Neural cell (in vitro differentiated cells): ENCODE results near the gene NT5DC3. TPM values are rescaled to one million over a fixed set of nuclear protein-coding genes. Genes with fewer than 3 reads are reported as not detected.
A peak's percentile ranks its signal among the peaks of the same experiment; 100 is the strongest.

Experiments
- H2AFZ ChIP-seq: fragments of 200-600, 300-800 bp; sonication (generic), shearing (Covaris generic); 2 replicates; pipeline ENCODE4 v1.6.0; 2014; ENCODE audit warnings: low read depth, mild to moderate bottlenecking, antibody characterized with exemption, low read length, moderate library complexity
- H3F3A ChIP-seq: fragments of 200-600 bp; shearing (Covaris generic); 2 replicates; pipeline ENCODE4 v1.6.1; 2016; ENCODE audit warnings: mild to moderate bottlenecking, moderate library complexity, mixed read lengths, antibody characterized with exemption, low read length; ENCODE audit not compliant: insufficient read depth, poor library complexity, severe bottlenecking
- H3K27ac ChIP-seq: fragments of 200-600, 300-800 bp; sonication (generic), shearing (Covaris generic); 2 replicates; pipeline ENCODE4 v1.5.1; 2014; ENCODE audit warnings: mild to moderate bottlenecking, low read length, moderate library complexity
- H3K27me3 ChIP-seq: fragments of 300-800, 200-600 bp; sonication (generic), shearing (Covaris generic); 2 replicates; pipeline ENCODE4 v1.6.0; 2014; ENCODE audit warnings: mild to moderate bottlenecking, low read depth, low read length, moderate library complexity; ENCODE audit not compliant: insufficient read depth
- H3K36me3 ChIP-seq: fragments of 300-800, 200-600 bp; sonication (generic), shearing (Covaris generic); 2 replicates; pipeline ENCODE4 v1.5.1; 2014; ENCODE audit warnings: mild to moderate bottlenecking, antibody characterized with exemption, low read length, moderate library complexity; ENCODE audit not compliant: insufficient read depth
- H3K4me2 ChIP-seq: fragments of 300-800, 200-600 bp; sonication (generic), shearing (Covaris generic); 2 replicates; pipeline ENCODE4 v1.6.0; 2014; ENCODE audit warnings: mild to moderate bottlenecking, low read length
- H3K4me3 ChIP-seq: fragments of 300-800, 200-600 bp; sonication (generic), shearing (Covaris generic); 2 replicates; pipeline ENCODE4 v1.5.1; 2014; ENCODE audit warnings: mild to moderate bottlenecking, low read length, moderate library complexity
- H3K79me2 ChIP-seq: fragments of 200-600 bp; shearing (Covaris generic); replicated peaks from 2 replicates; pipeline ENCODE4 v1.6.0; 2014; ENCODE audit warnings: mild to moderate bottlenecking, low read length, moderate library complexity; ENCODE audit not compliant: insufficient read depth
- H3K9ac ChIP-seq: fragments of 300-800, 200-600 bp; sonication (generic), shearing (Covaris generic); 2 replicates; pipeline ENCODE4 v1.6.1; 2016; ENCODE audit warnings: mild to moderate bottlenecking, low read length, mixed read lengths
- H3K9me2 ChIP-seq: fragments of 200-600 bp; shearing (Covaris generic); 2 replicates; pipeline ENCODE4 v1.6.1; 2016; ENCODE audit warnings: mild to moderate bottlenecking, low read length, mixed read lengths; ENCODE audit not compliant: insufficient read depth
- H3K9me3 ChIP-seq: fragments of 200-600, 300-800 bp; sonication (generic), shearing (Covaris generic); 2 replicates; pipeline ENCODE4 v1.6.1; 2016; ENCODE audit warnings: mild to moderate bottlenecking, mixed run types, low read length, moderate library complexity, mixed read lengths
- H4K20me1 ChIP-seq: fragments of 200-600 bp; shearing (Covaris generic); 2 replicates; pipeline ENCODE4 v1.6.1; 2016; ENCODE audit warnings: mild to moderate bottlenecking, mixed run types; ENCODE audit not compliant: insufficient read depth
- CTCF ChIP-seq: fragments of 450-650 bp; IDR thresholded peaks from 2 replicates; pipeline ENCODE4 v1.5.1; 2014; ENCODE audit warnings: antibody characterized with exemption, mild to moderate bottlenecking, moderate library complexity; ENCODE audit not compliant: poor library complexity, severe bottlenecking
- EP300 ChIP-seq: fragments of 450-650 bp; conservative IDR thresholded peaks from 2 replicates; pipeline ENCODE4 v1.6.1; 2014; ENCODE audit warnings: antibody characterized with exemption, mild to moderate bottlenecking, moderate library complexity; ENCODE audit not compliant: poor library complexity, severe bottlenecking
- EZH2 ChIP-seq: fragments of 200-600, 300-800 bp; shearing (Covaris generic), sonication (generic); IDR thresholded peaks from 2 replicates; pipeline ENCODE4 v1.6.1; 2014; ENCODE audit warnings: antibody characterized with exemption, low read length, borderline replicate concordance, mild to moderate bottlenecking; ENCODE audit not compliant: insufficient read depth, poor library complexity, severe bottlenecking
- MXI1 ChIP-seq: fragments of 450-650 bp; conservative IDR thresholded peaks from 2 replicates; pipeline ENCODE4 v1.6.1; 2014; ENCODE audit warnings: antibody characterized with exemption, mild to moderate bottlenecking; ENCODE audit not compliant: poor library complexity, severe bottlenecking
- POLR2AphosphoS5 ChIP-seq: IDR thresholded peaks from 2 replicates; pipeline ENCODE4 v1.6.1; 2012
- RAD21 ChIP-seq: fragments of 450-650 bp; conservative IDR thresholded peaks from 2 replicates; pipeline ENCODE4 v1.6.1; 2014; ENCODE audit warnings: antibody characterized with exemption, mild to moderate bottlenecking, moderate library complexity
- REST ChIP-seq: IDR thresholded peaks from 2 replicates; pipeline ENCODE4 v1.6.1; 2012; ENCODE audit warnings: borderline replicate concordance
- SMC3 ChIP-seq: fragments of 450-650 bp; conservative IDR thresholded peaks from 2 replicates; pipeline ENCODE4 v1.6.1; 2014; ENCODE audit warnings: antibody characterized with exemption, mild to moderate bottlenecking, moderate library complexity; ENCODE audit not compliant: poor library complexity
- TAF1 ChIP-seq: IDR thresholded peaks from 2 replicates; pipeline ENCODE4 v1.6.1; 2012; ENCODE audit warnings: low read depth
- polyA plus RNA-seq: library from polyadenylated mRNA; depleted of rRNA; stranded (reverse); fragments of >200 nt; gene quantifications from 2 replicates; pipeline ENCODE4 v1.2.3, GENCODE V29; 2014

Gene NT5DC3
- polyA plus RNA-seq, 1 donor from 2014 or later: 4.0 TPM

- H3K79me2 ChIP-seq: no peaks in the 10 kb centered on the region
- H3K9me3 ChIP-seq: no peaks in the 10 kb centered on the region
- peaks cover 14% of the 10 kb centered on the region for H3K27me3 ChIP-seq
- H3K36me3 ChIP-seq: no peaks in the 10 kb centered on the region
- H4K20me1 ChIP-seq: no peaks in the 10 kb centered on the region
- no peaks in the 10 kb centered on the region for H3F3A ChIP-seq
- TF ChIP-seq CTCF (no peak), REST (no peak), EZH2 (no peak), MXI1 (no peak), EP300 (no peak), RAD21 (no peak), POLR2AphosphoS5 (no peak), TAF1 (no peak), SMC3 (no peak)
- H3K9me2 ChIP-seq: no peaks in the 10 kb centered on the region
- peak overlapping the region; percentile 55 for H3K9ac ChIP-seq
- H3K27ac ChIP-seq: no peak overlapping the region
- H2AFZ ChIP-seq: peak overlapping the region; percentile 33
- H3K4me3 ChIP-seq: peak overlapping the region; percentile 85
- peak overlapping the region; percentile 48 for H3K4me2 ChIP-seq
Measured at GRCh38 chr12:103840462-103840875, 565 bp downstream of the NT5DC3 start.

GRCh38 chr12:103839609-103840461 is 1.2 kb downstream of the NT5DC3 start:
- H3K27me3 ChIP-seq: peaks cover 14% of the 10 kb centered on the region
- no peaks in the 10 kb centered on the region for H4K20me1 ChIP-seq
- H3K79me2 ChIP-seq: no peaks in the 10 kb centered on the region
- no peak overlapping the region for H3K27ac ChIP-seq
- peak overlapping the region; percentile 85 for H3K4me3 ChIP-seq
- peak overlapping the region; percentile 33 for H2AFZ ChIP-seq
- no peaks in the 10 kb centered on the region for H3K36me3 ChIP-seq
- no peaks in the 10 kb centered on the region for H3K9me2 ChIP-seq
- TF ChIP-seq CTCF (no peak), RAD21 (no peak), POLR2AphosphoS5 (no peak), SMC3 (no peak), REST (no peak), TAF1 (no peak), EP300 (no peak), MXI1 (no peak), EZH2 (no peak)
- H3F3A ChIP-seq: no peaks in the 10 kb centered on the region
- H3K9me3 ChIP-seq: no peaks in the 10 kb centered on the region
- peak overlapping the region; percentile 55 for H3K9ac ChIP-seq
- no peak overlapping the region for H3K4me2 ChIP-seq
